ENCODE results near the gene SCT.

The SCT gene

GRCh38 chr11:581752-582151 lies 45.2 kb downstream of the SCT start:
- DNase-seq = no peak

- DNase-seq = no peak
Measured at GRCh38 chr11:581342-581741, 45.6 kb downstream of the SCT start.

DNA sequence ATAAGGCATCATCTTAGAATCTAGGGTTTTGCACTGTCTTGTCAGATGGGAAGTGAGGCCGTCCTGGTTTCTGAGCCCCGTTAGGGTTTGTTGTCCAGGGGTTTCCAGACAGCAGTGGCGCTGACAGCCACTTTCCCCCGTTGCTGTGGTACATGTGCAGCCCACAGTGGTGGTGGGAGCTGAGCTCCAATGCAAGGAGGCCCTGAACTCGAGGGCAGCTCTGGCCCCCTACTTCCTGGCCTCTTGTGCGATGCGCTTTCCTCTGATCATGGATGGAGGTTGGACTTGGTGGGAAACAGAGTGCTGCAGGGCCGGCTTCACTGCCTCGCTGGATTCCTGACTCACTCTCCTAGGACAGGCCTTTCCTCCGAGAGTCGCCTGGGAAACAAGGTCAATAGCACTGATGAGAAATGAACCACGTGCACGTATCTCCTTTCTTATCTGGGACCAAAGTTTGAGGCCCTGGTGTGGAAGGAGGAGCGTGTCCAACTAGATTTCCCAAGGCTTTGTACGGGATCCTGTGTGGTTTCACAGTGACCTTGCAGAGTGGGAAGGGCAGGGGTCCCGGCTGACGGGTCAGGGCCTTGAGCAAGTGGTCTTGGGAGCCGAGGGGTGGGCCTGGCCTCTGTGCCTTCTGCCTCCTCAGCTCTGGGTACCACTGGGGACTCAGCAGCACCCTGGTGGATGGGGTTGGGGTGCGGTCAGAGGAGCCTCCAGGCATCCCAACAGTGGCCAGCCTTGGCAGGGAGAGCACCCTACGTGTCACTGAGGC lies 47.0 kb downstream of the SCT start:
- no peak for DNase-seq

GRCh38 chr11:578276-579035 lies 48.5 kb downstream of the SCT start:
- DNase-seq = no peak

DNA sequence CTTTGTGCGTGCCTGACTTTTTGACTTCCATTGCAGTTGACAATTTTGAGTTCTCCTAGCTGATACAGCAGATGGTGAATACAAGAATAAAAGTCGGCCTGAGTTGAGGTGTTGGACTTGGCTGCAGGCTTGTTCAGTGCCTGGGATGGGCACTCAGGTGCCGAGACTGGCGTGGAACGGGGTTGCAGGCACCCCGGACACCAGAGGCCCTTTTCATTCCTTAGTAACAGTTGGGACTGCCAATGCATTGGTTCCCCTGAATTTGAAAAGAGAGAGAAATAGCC lies 49.4 kb downstream of the SCT start:
- DNase-seq = no peak

DNA sequence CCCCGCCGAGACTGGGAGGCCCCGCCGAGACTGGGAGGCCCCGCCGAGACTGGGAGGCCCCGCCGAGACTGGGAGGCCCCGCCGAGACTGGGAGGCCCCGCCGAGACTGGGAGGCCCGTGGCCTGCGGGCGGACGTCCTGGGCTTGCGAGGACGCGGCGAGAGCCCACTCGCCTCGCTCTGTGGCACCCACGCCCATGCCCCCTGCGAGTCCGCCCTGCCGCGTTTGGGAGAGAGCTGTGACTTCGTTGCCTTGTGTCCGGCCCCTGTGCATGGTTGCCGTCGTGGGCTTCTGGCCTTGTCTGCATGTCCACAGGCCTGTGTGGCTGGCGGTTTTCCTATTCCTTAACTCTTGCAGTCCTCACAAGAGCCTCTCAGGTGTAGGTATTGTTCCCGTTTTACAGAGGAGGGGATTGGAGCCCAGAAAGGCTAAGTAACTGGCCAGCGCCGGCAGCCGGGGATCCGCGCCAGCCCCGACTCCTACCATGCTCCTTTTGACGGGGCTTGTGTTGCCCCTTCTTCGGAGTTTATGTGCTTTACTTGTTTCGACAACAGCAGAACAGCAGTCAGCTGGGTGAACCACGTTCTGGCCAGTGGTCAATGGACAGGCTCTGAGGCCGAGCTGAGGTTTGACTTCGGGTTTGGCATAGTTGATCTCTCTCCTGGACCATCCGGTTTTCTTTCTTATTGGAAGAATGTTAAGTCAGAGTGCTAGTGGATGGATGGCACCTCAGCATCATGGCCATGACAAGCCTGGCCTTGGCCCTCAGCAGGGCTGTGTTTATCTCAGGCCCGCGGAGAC lies 50.0 kb downstream of the SCT start:
- DNase-seq = no peak

All from SW 1271 (cell line).